ENCODE data around the gene HLA-DOB.

HLA-DOB gene

DNA sequence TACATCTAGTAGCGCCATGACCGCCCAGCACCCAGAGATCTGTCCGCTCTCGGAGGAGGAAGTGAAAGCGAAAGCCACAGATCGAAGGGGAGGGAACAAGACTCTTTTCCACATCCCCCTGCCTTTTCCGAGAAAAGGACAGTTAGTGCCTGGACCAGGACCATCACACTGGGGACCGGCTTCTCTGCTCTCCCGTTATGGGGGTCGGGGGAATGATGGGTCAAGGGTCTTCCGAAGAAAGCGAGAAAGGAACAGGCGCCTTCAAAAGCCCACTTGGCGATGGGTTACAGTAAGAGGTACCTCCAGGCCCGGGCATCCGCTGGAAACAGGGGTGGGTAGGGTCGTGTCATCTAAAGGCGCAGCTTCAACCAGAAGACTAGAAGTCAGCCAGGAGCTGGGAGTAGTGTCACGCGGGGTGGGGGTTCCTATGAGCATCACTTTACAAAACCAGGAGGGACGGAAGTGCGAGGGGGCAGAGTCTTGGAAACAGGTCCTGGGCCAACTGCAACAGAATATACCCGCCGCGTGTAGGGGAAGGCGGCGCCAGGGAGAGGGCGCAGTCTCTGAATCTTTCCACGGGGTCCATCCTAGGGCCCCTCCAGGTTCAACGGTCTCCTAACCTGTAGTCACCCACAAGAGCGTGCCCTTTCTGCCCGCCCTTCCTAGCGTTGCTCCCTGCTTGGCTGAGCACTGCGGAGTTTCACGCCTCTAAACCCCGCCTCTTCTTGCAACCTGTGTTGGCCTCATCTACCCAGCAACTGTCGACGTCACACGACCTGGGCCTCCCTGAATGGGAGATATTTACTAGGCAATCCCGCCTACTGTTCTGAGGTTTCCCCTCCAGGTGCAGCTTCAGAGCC lies 27.4 kb upstream of the HLA-DOB start, which contains the start of gene PSMB8:
Gene PSMB8, minus strand, starts transcription at position 69 of the 860 bp plus-strand sequence. Its CDS starts 51 bp downstream, at position 18.
- TF ChIP-seq CTCF (IDR thresholded peaks at IDR 0.05; ENCODE audit: extremely low read depth, insufficient read depth, missing control alignments) = no peak
- DNase-seq (ENCODE audit: low spot score) = peak; percentile 92
- in situ Hi-C loops (cut with MboI; ENCODE audit: low pct_unique_long_range_greater_than_20kb, low sequenced_read_pairs, unreplicated experiment) = no loop called here

DNA sequence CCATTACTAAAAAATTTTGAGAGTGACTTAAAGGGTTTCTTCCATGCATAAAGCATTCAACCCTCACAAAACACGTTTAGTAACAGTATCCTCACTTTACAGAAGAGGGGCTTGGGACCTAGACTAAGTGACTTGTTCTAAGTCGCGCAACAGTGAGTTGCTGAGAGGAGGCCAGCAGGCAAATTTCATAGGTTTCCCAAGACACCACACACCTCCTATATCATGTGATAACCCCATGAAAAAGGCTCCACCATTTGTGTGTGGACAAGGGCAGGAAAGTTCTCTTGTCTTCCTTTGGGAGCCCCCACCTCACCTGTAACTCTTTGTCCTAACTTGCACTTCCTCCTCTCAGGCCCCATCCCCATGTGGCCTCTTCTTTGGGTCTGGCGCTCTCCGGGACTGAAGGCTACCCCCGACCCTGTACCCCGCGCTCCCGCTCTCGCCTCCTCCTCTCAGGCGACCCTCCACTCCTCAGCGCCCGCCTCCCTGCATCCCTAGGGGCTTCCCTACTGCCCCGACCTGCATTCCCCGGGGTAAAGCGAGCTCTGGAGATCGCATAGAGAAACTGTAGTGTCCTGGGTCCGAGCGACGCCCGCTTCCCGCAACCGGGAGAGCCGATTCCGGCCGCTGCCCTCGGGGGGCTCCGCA lies 26.7 kb upstream of the HLA-DOB start:
- no peak for TF ChIP-seq CTCF (IDR thresholded peaks at IDR 0.05; ENCODE audit: extremely low read depth, insufficient read depth, missing control alignments)
- no peak for DNase-seq (ENCODE audit: low spot score)
- in situ Hi-C loops (cut with MboI; ENCODE audit: low pct_unique_long_range_greater_than_20kb, low sequenced_read_pairs, unreplicated experiment) = no loop called here

DNA sequence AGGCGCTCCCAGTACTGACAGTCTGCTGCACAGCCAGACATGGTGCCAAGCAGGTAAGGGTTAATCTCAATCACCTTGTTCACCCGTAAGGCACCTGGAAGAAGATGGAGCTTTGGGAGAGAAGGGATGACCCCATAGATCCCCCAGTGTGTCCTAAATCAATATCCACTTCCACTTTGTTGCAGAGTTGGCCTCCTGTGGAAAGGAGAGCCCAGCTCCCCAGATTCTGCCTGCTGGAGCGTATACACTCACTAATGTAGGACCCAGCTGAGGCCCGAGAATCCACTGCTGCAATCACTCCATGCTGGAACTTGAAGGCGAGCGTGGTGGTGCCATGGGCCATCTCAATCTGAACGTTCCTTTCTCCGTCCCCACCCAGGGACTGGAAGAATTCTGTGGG lies 25.9 kb upstream of the HLA-DOB start:
- TF ChIP-seq CTCF (IDR thresholded peaks at IDR 0.05; ENCODE audit: extremely low read depth, insufficient read depth, missing control alignments) = no peak
- DNase-seq (ENCODE audit: low spot score) = no peak
- in situ Hi-C loops (cut with MboI; ENCODE audit: low pct_unique_long_range_greater_than_20kb, low sequenced_read_pairs, unreplicated experiment) = no loop called here

GRCh38 chr6:32842021-32842650 lies 25.3 kb upstream of the HLA-DOB start:
- DNase-seq (ENCODE audit: low spot score) = no peak
- TF ChIP-seq CTCF (IDR thresholded peaks at IDR 0.05; ENCODE audit: extremely low read depth, insufficient read depth, missing control alignments) = no peak
- in situ Hi-C loops (cut with MboI; ENCODE audit: low pct_unique_long_range_greater_than_20kb, low sequenced_read_pairs, unreplicated experiment) = no loop called here

DNA sequence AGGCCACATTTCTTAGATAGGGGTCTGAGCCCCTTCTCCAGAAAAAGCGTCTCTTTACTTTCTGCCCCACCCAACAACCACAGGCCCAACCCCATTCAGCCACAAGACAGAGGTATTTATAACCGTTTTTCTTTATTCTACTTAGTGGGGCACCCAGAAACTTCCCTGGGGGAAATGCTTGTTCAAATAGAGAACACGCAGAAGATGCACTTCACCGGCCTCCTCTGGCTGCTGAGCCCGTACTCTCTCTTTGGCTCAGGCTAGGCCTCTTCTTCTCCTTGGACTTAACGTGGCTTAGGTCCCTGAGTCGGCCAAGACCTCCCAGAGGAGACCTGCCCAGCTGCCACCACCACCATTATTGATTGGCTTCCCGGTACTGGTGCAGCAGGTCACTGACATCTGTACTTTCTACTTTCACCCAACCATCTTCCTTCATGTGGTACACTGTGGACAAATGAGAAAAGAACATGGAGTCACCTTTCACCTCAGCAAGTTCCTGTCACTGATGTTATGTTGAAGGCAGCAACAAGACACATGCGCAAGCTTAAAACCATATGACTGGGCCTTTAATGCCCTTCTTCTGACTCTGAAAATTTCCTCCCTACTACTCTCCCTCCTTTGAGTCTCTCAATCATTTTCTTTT lies 23.9 kb upstream of the HLA-DOB start:
- peak; percentile 57 for DNase-seq (ENCODE audit: low spot score)
- in situ Hi-C loops (cut with MboI; ENCODE audit: low pct_unique_long_range_greater_than_20kb, low sequenced_read_pairs, unreplicated experiment) = no loop called here
- TF ChIP-seq CTCF (IDR thresholded peaks at IDR 0.05; ENCODE audit: extremely low read depth, insufficient read depth, missing control alignments) = no peak

DNA sequence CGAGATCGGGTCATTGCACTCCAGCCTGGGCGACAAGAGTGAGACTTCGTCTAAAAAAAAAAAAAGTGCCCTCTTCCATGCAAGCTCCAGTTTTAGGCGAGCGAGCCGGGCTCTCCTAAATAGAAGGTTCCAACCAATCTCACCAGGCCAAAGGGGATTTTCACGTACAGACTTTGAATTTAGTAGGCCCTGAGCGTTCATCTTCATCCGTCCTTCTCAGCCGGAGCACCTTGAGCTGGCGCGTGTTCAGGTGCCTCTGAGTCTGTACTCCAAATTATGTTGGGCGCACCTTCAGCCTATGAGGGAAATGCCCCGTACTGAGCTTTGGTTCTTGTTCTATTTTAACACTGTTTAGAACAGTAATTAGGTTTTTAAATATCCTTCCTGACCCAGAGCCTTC lies 22.6 kb upstream of the HLA-DOB start:
- in situ Hi-C loops (cut with MboI; ENCODE audit: low pct_unique_long_range_greater_than_20kb, low sequenced_read_pairs, unreplicated experiment) = no loop called here
- no peak for TF ChIP-seq CTCF (IDR thresholded peaks at IDR 0.05; ENCODE audit: extremely low read depth, insufficient read depth, missing control alignments)
- DNase-seq (ENCODE audit: low spot score) = no peak

All from GM13977 (cell line).